ENCODE measurements around the gene GCNT3.
"Not testable (repeated sequence)": the region's sequence is repeated elsewhere in the genome, so short reads cannot be mapped to it uniquely, and the experiment has no call there.

The GCNT3 gene

GRCh38 chr15:59618406-59618805, 6.8 kb downstream of the GCNT3 start:
- no peak for DNase-seq

DNA sequence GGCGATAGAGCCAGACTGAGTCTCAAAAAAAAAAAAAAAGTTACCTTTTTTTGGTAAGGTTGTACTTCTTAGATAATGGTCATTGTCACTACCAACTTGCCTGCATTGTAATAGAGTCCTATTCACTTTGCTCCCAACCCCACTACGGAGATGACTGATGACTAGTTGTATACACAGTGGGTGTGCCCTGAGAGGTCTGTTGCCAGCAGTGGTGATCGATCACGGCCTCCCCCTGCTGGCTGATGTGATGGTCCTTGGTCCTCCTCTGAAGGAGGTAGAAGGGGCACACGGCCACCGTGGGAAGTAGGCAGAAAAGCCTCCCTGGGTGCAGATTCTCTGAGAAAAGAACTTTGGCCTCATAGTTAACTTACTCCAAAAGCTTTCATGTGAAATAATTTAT, 10.7 kb downstream of the GCNT3 start:
- DNase-seq, result peak; percentile 82

GRCh38 chr15:59632714-59633113, 21.1 kb downstream of the GCNT3 start:
- DNase-seq, result peak; percentile 33

GRCh38 chr15:59636184-59636583, 24.6 kb downstream of the GCNT3 start:
- DNase-seq, result no peak

- DNase-seq, result not testable (repeated sequence)
Measured at GRCh38 chr15:59637507-59637906, 25.9 kb downstream of the GCNT3 start.

- no peak for DNase-seq
Measured at GRCh38 chr15:59642351-59642750, 30.8 kb downstream of the GCNT3 start.

DNA sequence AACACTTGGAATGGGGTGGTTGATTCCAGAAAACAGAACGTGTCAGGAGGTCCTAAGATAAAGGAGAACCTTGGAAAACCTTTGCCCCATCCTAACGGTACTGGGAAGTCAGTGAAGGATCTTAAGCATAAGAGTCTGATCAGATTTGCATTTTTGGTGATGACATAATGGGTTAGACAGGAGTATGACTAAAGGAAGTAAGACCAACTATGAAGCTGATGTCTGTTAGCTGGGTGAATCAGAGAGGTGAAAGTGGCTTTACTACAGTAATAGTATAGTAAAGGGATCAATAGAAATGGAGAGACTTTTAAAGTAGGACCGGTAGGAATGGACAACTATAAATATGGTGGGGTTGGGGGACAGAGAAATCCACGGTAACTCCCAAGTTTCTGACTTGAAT, 33.2 kb downstream of the GCNT3 start:
- DNase-seq, result no peak

GRCh38 chr15:59645812-59646211, 34.2 kb downstream of the GCNT3 start:
- not testable (repeated sequence) for DNase-seq

DNA sequence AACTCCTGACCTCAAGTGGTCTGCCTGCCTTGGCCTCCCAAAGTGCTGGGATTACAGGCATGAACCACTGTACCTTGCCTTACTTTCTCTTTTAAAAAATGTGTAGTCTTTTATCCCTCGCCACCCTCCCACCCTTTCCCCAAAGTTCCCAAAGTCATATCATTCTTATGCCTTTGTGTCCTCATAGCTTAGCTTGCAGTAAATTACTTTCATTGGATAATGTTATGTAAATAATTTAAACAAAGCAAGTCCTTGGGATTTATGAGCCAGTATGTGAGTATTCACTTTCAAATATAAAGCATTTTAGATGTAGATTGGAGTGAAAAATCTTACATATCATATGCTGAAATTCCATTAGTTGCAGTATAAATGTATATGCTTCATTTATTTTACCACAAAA, 34.7 kb downstream of the GCNT3 start:
- no peak for DNase-seq

DNA sequence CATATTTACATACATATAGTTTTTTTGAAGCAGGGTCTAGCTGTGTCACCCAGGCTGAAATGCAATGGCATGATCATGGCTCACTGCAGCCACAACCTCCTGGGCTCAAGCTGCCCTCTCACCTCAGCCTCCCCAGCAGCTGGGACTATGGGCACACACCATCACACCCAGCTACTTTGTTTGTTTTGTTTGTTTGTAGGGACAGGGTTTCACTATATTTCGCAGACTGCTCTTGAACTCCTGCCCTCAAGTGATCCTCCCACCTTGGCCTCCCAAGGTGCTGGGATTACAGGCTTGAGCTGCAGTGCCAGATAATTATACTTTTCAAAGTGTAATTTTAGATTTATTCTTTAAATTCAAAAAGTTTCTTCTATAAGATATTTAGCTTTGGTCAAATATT, 35.5 kb downstream of the GCNT3 start:
- DNase-seq, result peak; percentile 17

GRCh38 chr15:59649603-59650002, 38.0 kb downstream of the GCNT3 start:
- DNase-seq, result no peak

DNA sequence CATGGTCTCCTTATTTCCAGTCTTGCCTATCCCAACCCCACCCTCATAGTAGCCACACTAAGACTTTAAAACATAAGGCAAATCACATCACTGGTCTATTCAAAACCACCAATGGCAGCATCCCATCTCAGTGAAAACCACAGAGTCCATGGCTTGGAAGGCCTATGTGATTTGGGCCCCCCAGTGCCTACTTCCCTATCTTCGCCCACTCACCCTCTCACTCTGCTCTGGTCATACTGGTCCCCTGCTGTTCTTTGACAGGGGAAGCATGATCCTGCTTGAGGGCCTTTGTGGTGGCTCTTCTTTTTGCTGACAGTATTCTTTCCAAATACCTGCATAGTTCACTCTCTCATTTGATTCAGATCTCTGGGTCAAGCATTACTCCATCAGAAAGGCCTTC, 42.5 kb downstream of the GCNT3 start:
- no peak for DNase-seq

DNA sequence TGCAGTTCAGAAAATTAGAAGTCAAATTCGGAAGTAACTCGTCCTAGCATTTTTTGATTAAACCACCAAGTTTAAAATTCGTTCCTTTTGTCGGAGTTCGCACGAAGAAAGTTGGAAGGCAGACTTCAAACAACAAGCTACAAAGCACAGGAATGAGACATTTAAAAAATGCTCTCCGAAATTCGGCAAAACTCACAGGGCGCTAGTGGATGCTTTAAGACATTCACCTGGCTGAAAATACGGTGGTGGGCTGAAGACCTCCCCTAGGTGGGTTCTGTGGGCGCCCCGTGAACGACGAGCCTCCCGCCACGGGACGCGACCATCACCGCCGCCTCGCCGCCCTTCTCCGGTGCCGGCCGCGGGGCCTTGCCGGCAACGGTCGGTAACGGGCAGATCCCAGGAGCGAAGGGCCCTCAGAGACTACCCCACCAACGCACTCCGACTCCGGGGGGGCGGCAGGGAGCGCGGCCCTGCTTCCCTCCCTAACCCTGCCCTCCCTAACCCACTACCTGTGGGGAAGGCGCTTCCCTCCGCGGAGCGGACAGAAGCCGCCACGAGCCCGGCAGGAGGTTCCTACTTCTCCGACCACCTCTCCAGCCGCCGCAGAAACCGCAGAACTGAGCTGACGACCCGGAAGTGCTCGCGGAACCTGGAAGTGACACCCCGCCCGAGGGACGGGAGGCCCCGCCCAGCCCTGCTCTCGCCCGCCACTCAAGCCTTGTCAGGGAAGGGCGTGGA, 45.5 kb downstream of the GCNT3 start, which contains the start of gene GTF2A2:
GTF2A2 (minus strand) TSS at position 619 of the 738 bp plus-strand sequence. CDS start 5,238 bp downstream, outside the sequence.
- DNase-seq, result peak; percentile 98

- DNase-seq, result no peak
Measured at GRCh38 chr15:59657635-59658125, 46.1 kb downstream of the GCNT3 start.

DNA sequence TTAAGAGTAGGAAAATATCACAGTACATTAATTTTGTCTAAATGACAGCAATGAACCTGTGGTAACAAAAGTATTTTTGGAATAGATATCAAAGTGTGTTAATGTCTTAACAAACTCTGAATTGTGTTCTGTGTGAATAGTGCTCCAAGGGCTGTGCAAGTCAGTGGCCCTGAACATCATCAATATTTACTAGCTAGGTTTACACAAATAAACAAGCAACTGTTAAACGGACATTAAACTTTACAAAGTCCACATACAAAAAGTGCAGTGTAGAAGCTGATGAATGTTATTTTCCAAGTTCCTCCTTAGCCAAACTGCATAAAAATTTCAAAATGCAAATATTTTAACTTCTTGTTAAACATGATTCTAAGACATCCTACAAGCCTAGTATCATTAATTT, 47.8 kb downstream of the GCNT3 start:
- DNase-seq, result no peak

GRCh38 chr15:59662260-59662659, 50.7 kb downstream of the GCNT3 start:
- no peak for DNase-seq

DNA sequence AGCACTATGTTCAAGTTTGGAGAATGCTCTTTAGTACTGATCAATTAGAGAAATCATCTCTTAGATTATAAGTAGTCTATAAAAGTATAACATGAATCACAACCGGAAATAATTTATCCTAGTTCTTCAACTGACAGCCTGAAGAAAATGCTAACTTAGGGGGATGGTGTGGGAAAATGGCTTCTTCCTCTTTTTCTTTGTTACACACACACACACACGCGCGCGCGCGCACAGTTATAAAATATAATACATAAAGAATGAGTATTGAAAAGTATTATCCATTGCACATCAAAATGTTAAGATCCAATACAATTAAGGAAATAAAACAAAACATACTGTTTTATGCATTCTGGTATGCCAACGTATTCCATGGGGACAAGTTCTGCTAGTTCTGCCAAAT, 57.0 kb downstream of the GCNT3 start:
- DNase-seq, result no peak
